IMR-90 (cell line): ENCODE results near the gene MAFF. TPM values are rescaled to one million over a fixed set of nuclear protein-coding genes. Genes with fewer than 3 reads are reported as not detected.
A peak's percentile ranks its signal among the peaks of the same experiment; 100 is the strongest.

ENCODE experiments used
- ATAC-seq: fragments of 200-7000 bp; cut with Tn5 transposase; 2 replicates; pipeline ENCODE4 v1.9.1; 2020; ENCODE audit warnings: low read depth, mild to moderate bottlenecking, moderate library complexity
- BruUV-seq: library from RNA; stranded (reverse); fragments of 400-500 nt; replicated peaks from 2 replicates; lab custom pipeline; 2021; lab: Mats Ljungman, UMichigan
- CTCF ChIA-PET: fragments of 300-600 bp; formaldehyde crosslinking; extraction: SDS; loops from one replicate; lab custom pipeline; 2021; ENCODE audit warnings: antibody characterized with exemption; lab: Yijun Ruan, JAX
- POLR2A ChIA-PET: fragments of 300-600 bp; sonication (Branson Sonifier 250); formaldehyde crosslinking; loops from one replicate; lab custom pipeline; 2022; ENCODE audit warnings: antibody characterized with exemption; ENCODE audit not compliant: unreplicated experiment; lab: Charles Lee
- DNase-seq: peaks from one replicate; pipeline ENCODE4 v3.0.0; 2013
- H2AFZ ChIP-seq: replicated peaks from 2 replicates; pipeline ENCODE3; 2013; ENCODE audit warnings: low read length, mild to moderate bottlenecking; ENCODE audit not compliant: poor library complexity
- H2AK5ac ChIP-seq: 2 replicates; pipeline ENCODE4 v1.6.1; 2013; ENCODE audit warnings: low read depth, low read length, inconsistent platforms
- H2AK9ac ChIP-seq: replicated peaks from 2 replicates; pipeline ENCODE3; 2013; ENCODE audit warnings: mild to moderate bottlenecking, low read depth, low read length, moderate library complexity; ENCODE audit not compliant: poor library complexity
- H2BK120ac ChIP-seq: 2 replicates; pipeline ENCODE4 v1.6.1; 2013; ENCODE audit warnings: low read depth, low read length, inconsistent platforms
- H2BK15ac ChIP-seq: 3 replicates; pipeline ENCODE4 v1.6.1; 2013; ENCODE audit warnings: low read depth, low read length, inconsistent platforms
- H2BK20ac ChIP-seq: 2 replicates; pipeline ENCODE4 v1.6.1; 2013; ENCODE audit warnings: low read depth, mild to moderate bottlenecking, inconsistent platforms, low read length, moderate library complexity
- H2BK5ac ChIP-seq: 2 replicates; pipeline ENCODE4 v1.6.1; 2013; ENCODE audit warnings: mild to moderate bottlenecking, low read depth, low read length, inconsistent platforms; ENCODE audit not compliant: poor library complexity, severe bottlenecking
- H3K14ac ChIP-seq: replicated peaks from 2 replicates; pipeline ENCODE4 v1.6.1; 2013; ENCODE audit warnings: low read depth, low read length, inconsistent platforms
- H3K18ac ChIP-seq: 2 replicates; pipeline ENCODE4 v1.6.1; 2013; ENCODE audit warnings: low read depth, low read length, control low read depth
- H3K23ac ChIP-seq: 2 replicates; pipeline ENCODE4 v1.6.1; 2013; ENCODE audit warnings: low read depth, low read length, inconsistent platforms
- H3K27ac ChIP-seq: 2 replicates; pipeline ENCODE4 v1.5.1; 2013; ENCODE audit warnings: mild to moderate bottlenecking, control low read depth, low read length; ENCODE audit not compliant: insufficient read depth
- H3K27me3 ChIP-seq: 2 replicates; pipeline ENCODE4 v1.6.1; 2013; ENCODE audit warnings: low read length; ENCODE audit not compliant: control insufficient read depth, insufficient read depth
- H3K36me3 ChIP-seq: 2 replicates; pipeline ENCODE4 v1.6.1; 2013; ENCODE audit warnings: low read length, mixed read lengths; ENCODE audit not compliant: control insufficient read depth, insufficient read depth
- H3K4ac ChIP-seq: 2 replicates; pipeline ENCODE4 v1.6.1; 2013; ENCODE audit warnings: low read depth, low read length, inconsistent platforms
- H3K4me1 ChIP-seq: 2 replicates; pipeline ENCODE4 v1.6.1; 2013; ENCODE audit warnings: low read length, mixed read lengths; ENCODE audit not compliant: control insufficient read depth, insufficient read depth
- H3K4me2 ChIP-seq: 2 replicates; pipeline ENCODE4 v1.6.1; 2013; ENCODE audit warnings: low read depth, mild to moderate bottlenecking, control low read depth, low read length, moderate library complexity
- H3K4me3 ChIP-seq: 2 replicates; pipeline ENCODE4 v1.5.1; 2013; ENCODE audit warnings: low read depth, mild to moderate bottlenecking, control low read depth, low read length, moderate library complexity; ENCODE audit not compliant: insufficient read depth
- H3K56ac ChIP-seq: 2 replicates; pipeline ENCODE4 v1.6.1; 2013; ENCODE audit warnings: low read length, inconsistent platforms; ENCODE audit not compliant: insufficient read depth; ENCODE audit errors: extremely low read depth
- H3K79me1 ChIP-seq, 2 experiments: 2 replicates each; pipeline ENCODE4 v1.6.1; 2013; ENCODE audit warnings: low read length in 2 of 2, inconsistent platforms in 1 of 2, low read depth in 1 of 2
- H3K9ac ChIP-seq: 2 replicates; pipeline ENCODE4 v1.6.1; 2013; ENCODE audit warnings: low read depth, low read length, control low read depth
- H3K9me1 ChIP-seq: 2 replicates; pipeline ENCODE4 v1.6.1; 2013; ENCODE audit warnings: low read length, inconsistent platforms; ENCODE audit not compliant: insufficient read depth
- H3K9me3 ChIP-seq: 2 replicates; pipeline ENCODE4 v1.6.1; 2013; ENCODE audit warnings: low read length; ENCODE audit not compliant: control insufficient read depth, insufficient read depth
- H4K20me1 ChIP-seq: 2 replicates; pipeline ENCODE4 v1.6.1; 2013; ENCODE audit warnings: low read length, inconsistent platforms; ENCODE audit not compliant: insufficient read depth
- H4K5ac ChIP-seq: 2 replicates; pipeline ENCODE4 v1.6.1; 2013; ENCODE audit warnings: mild to moderate bottlenecking, low read depth, low read length, control low read depth
- H4K8ac ChIP-seq, 2 experiments: 2 replicates each; pipeline ENCODE4 v1.6.1; 2013; ENCODE audit warnings: low read depth in 2 of 2, low read length in 2 of 2, control low read depth in 1 of 2, inconsistent platforms in 1 of 2
- H4K91ac ChIP-seq: 2 replicates; pipeline ENCODE4 v1.6.1; 2013; ENCODE audit warnings: low read depth, low read length, inconsistent platforms; ENCODE audit not compliant: insufficient read depth
- BHLHE40 ChIP-seq: fragments of 150-350 bp; IDR thresholded peaks from 2 replicates; pipeline ENCODE4 v1.6.1; 2016; ENCODE audit warnings: mild to moderate bottlenecking, low read depth, low read length
- CEBPB ChIP-seq: IDR thresholded peaks from 2 replicates; pipeline ENCODE4 v1.6.1; 2012; ENCODE audit warnings: low read depth, low read length, improper control_type of control experiment
- CHD1 ChIP-seq: IDR thresholded peaks from 2 replicates; pipeline ENCODE4 v1.6.1; 2012; ENCODE audit warnings: low read depth, low read length, improper control_type of control experiment
- CTCF ChIP-seq: conservative IDR thresholded peaks from 2 replicates; pipeline ENCODE4 v1.5.1; 2012; ENCODE audit warnings: mild to moderate bottlenecking, low read depth, low read length, improper control_type of control experiment
- ELK1 ChIP-seq: fragments of 150-350 bp; IDR thresholded peaks from 2 replicates; pipeline ENCODE4 v1.6.1; 2016; ENCODE audit warnings: low read depth, mild to moderate bottlenecking, low read length, moderate library complexity, borderline replicate concordance
- FOS ChIP-seq: fragments of 150-350 bp; IDR thresholded peaks from 2 replicates; pipeline ENCODE4 v1.6.1; 2016; ENCODE audit warnings: low read depth, low read length
- MAFK ChIP-seq: IDR thresholded peaks from 2 replicates; pipeline ENCODE4 v1.6.1; 2012; ENCODE audit warnings: low read depth, low read length, improper control_type of control experiment
- MAZ ChIP-seq: IDR thresholded peaks from 2 replicates; pipeline ENCODE4 v1.6.1; 2012; ENCODE audit warnings: low read depth, mild to moderate bottlenecking, low read length, improper control_type of control experiment, moderate library complexity, borderline replicate concordance
- MXI1 ChIP-seq: IDR thresholded peaks from 2 replicates; pipeline ENCODE4 v1.6.1; 2012; ENCODE audit warnings: low read depth, mild to moderate bottlenecking, low read length, moderate library complexity, borderline replicate concordance
- NFE2L2 ChIP-seq: fragments of 150-350 bp; IDR thresholded peaks from 2 replicates; pipeline ENCODE4 v1.6.1; 2016; ENCODE audit warnings: low read depth, mild to moderate bottlenecking, low read length
- POLR2A ChIP-seq: IDR thresholded peaks from 2 replicates; pipeline ENCODE4 v1.6.1; 2012; ENCODE audit warnings: mild to moderate bottlenecking, low read depth, low read length
- RAD21 ChIP-seq: IDR thresholded peaks from 2 replicates; pipeline ENCODE4 v1.6.1; 2012; ENCODE audit warnings: low read length, improper control_type of control experiment
- SMC3 ChIP-seq: fragments of 150-350 bp; IDR thresholded peaks from 2 replicates; pipeline ENCODE4 v1.6.1; 2016; ENCODE audit warnings: low read depth, mild to moderate bottlenecking, antibody characterized with exemption, low read length, moderate library complexity
- USF2 ChIP-seq: fragments of 150-350 bp; IDR thresholded peaks from 2 replicates; pipeline ENCODE4 v1.6.1; 2017; ENCODE audit warnings: mild to moderate bottlenecking, antibody characterized with exemption, low read length, low read depth
- WGBS, 2 experiments: methylation state at CpG; one replicate each; pipeline versions ENCODE4 v1.1.5 to v1.1.7; 2013; ENCODE audit warnings: missing lambda C conversion rate in 2 of 2; ENCODE audit not compliant: insufficient read length in 1 of 2; ENCODE audit errors: extremely low coverage in 2 of 2; 5-methylcytosine and 5-hydroxymethylcytosine counted together
- dilution Hi-C: fragments of 300-500 bp; cut with HindIII; formaldehyde crosslinking; loops from one replicate; pipeline ENCODE4 v1.14.3; 2018; ENCODE audit warnings: low sequenced_read_pairs; ENCODE audit not compliant: unreplicated experiment
- in situ Hi-C: fragments of 300-500 bp; cut with MboI; formaldehyde crosslinking; loops from 3 replicates; pipeline ENCODE4 v1.14.3; 2019; ENCODE audit warnings: low sequenced_read_pairs, inconsistent platforms, mixed read lengths
- intact Hi-C: fragments of 100-400 bp; cut with micrococcal nuclease; formaldehyde crosslinking; loops from 2 replicates; pipeline ENCODE4 v1.10.0; 2022
- polyA plus RNA-seq, 3 experiments: library from polyadenylated mRNA; depleted of rRNA; stranded (reverse); fragments of >200 nt; gene quantifications; 2 replicates each; pipeline ENCODE4 v1.2.3, GENCODE V29; 2012; ENCODE audit warnings: low replicate concordance in 1 of 3
- total RNA-seq: library from RNA; depleted of rRNA; stranded (reverse); fragments of >200 nt; gene quantifications from 2 replicates; pipeline ENCODE4 v1.2.3, GENCODE V29; 2012

Gene MAFF
- total and polyA plus RNA-seq, 2 of the 4 experiments (the other 2 are of a cell fraction) = 18.3 to 25.9 TPM

- in situ Hi-C loops = no loop called here
- peak; percentile 46 for ATAC-seq
- TF ChIP-seq MXI1 (peak; percentile 73), CTCF (peak; percentile 28; the same call in 1 of the 2 replicates), ELK1 (no peak), USF2 (peak; percentile 77), FOS (no peak), CEBPB (no peak), SMC3 (no peak), CHD1 (peak; percentile 32; the same call in 1 of the 2 replicates), MAFK (no peak), NFE2L2 (no peak), BHLHE40 (peak; percentile 64), MAZ (peak; percentile 64; the same call in 1 of the 2 replicates), RAD21 (peak; percentile 5; the same call in 1 of the 2 replicates), POLR2A (no peak)
Observed at GRCh38 chr22:38202437-38203089, 769 bp downstream of the MAFF start.

More at GRCh38 chr22:38202437-38203089, 769 bp downstream of the MAFF start:
- Histone ChIP-seq H3K23ac (peak overlapping the region; percentile 93), H3K9ac (peak overlapping the region; percentile 95), H3K9me1 (peaks cover 21% of the 10 kb centered on the region), H3K14ac (peak overlapping the region; percentile 77), H3K27me3 (no peaks in the 10 kb centered on the region), H4K91ac (peak overlapping the region; percentile 81), H2BK120ac (peak overlapping the region; percentile 69; the same call in 1 of the 2 replicates), H2AK5ac (peak overlapping the region; percentile 89), H2AK9ac (peak overlapping the region; percentile 98), H3K4me1 (peaks cover 23% of the 10 kb centered on the region), H4K20me1 (peaks cover 50% of the 10 kb centered on the region), H3K18ac (peak overlapping the region; percentile 69), H3K27ac (peak overlapping the region; percentile 96), H3K4ac (peak overlapping the region; percentile 87), H3K4me2 (peak overlapping the region; percentile 99), H2AFZ (peak overlapping the region; percentile 75), H3K79me1 (peaks cover 3 to 50% of the 10 kb centered on the region in 2 experiments; a peak in 3 of 4 replicates), H3K56ac (peak overlapping the region; percentile 43), H4K8ac (peak overlapping the region; percentile 69 to 72; a peak in 3 of 4 replicates), H4K5ac (peak overlapping the region; percentile 70), H3K36me3 (no peaks in the 10 kb centered on the region), H2BK5ac (peak overlapping the region; percentile 96), H3K9me3 (no peaks in the 10 kb centered on the region), H3K4me3 (peak overlapping the region; percentile 67), H2BK20ac (no peak overlapping the region), H2BK15ac (peak overlapping the region; percentile 74; the same call in 1 of the 3 replicates)
- dilution Hi-C loops = no loop called here
- TSS peak; percentile 28 for BruUV-seq
- ChIA-PET CTCF (interaction anchor here (0.7 to 1.0 kb wide), 2 partner anchors 27 to 88 kb away, joined by 3 read pairs; no protein-coding TSS in a partner anchor), POLR2A (no interaction called here)
- intact Hi-C loops = no loop called here
- 0% methylated on average over 28 of the region's 74 CpGs; no CpG with 5 or more reads in 1 of the 2 experiments for WGBS, 2 experiments
- peak; percentile 92 for DNase-seq
